NCI-H345 treated with DMSO at 0.1 percent for 48 hours (cell line): ENCODE measurements around the gene RFX5.
A peak's percentile ranks its signal among the peaks of the same experiment; 100 is the strongest.
"Not testable (repeated sequence)": the region's sequence is repeated elsewhere in the genome, so short reads cannot be mapped to it uniquely, and the experiment has no call there.

Experiments used
- DNase-seq: peaks from one replicate; lab custom pipeline; 2025; ENCODE audit not compliant: unreplicated experiment; lab: John Stamatoyannopoulos, UW

The RFX5 gene

DNA sequence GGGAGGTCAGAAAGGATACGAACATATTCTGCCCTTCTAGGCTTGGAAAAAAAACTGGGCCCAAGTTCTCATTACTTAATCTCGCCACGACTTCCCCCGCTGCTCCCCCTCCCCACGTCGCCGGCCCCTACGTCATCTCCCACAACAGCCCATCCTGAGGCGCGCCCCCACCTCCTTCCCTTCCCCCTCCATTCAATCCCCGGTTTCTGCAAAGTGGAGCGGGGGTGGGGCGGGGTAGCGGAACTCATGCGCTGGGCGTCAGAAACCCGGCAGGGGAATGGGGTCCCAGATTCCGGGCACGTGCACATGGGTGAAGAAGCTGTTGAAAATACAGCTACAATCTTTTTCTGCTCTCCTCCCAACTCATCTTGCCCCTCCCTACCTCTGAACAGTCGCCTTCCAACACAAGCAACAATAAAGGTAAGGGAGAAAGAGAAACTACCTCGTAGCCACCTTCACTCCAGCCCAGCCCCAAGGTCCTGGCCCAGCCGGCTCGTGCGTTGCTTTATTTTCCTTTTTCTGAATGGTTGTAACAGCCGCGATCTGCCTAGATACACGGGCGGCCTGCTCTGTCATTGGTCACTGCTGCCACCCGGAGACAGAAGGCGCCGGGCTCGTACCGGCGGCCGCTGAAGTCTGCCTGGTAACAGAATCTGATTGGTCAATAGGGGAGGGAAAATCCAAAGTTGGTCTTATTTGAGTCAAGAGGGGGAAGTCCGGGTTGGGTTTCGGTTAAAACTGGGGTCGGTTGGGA lies at the start of gene RFX5:
Gene RFX5 (minus strand): TSS at position 484 of the 754 bp plus-strand sequence. CDS start 932 bp downstream, outside the sequence.
- DNase-seq = peak; percentile 99

DNA sequence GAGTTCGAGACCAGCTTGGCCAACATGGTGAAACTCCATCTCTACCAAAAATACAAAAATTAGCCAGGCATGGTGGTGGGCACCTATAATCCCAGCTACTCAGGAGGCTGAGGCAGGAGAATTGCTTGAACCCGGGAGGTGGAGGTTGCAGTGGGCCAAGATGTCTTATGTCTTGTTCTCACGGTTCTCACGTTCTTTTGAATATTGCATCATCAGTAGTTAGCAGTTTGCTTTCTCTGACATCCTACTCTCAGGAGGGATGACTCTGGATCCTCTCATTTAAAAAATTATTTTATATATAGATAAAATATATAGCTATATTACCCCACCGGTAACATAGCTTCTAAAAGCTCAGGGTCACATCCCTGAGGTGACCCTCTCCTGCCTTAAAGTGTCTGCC lies 49.2 kb upstream of the RFX5 start:
- DNase-seq = not testable (repeated sequence)

DNA sequence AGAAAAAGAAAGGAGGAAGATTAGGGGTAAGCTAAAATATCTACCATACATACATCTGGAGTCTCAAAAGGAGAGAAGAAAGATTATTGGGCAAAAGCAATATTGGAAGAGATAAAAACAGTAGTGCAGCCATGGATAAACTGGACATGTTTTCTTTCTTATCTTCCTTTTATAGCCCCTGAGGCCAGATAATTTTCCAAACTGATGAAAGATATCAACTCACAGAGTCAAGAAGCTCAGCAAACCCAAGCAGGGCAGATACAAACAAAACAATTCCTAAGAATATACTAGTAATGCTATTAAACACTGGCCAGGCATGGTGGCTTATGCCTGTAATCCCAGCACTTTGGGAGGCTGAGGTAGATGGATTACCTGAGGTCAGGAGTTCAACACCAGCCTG lies 46.5 kb upstream of the RFX5 start:
- DNase-seq = no peak

DNA sequence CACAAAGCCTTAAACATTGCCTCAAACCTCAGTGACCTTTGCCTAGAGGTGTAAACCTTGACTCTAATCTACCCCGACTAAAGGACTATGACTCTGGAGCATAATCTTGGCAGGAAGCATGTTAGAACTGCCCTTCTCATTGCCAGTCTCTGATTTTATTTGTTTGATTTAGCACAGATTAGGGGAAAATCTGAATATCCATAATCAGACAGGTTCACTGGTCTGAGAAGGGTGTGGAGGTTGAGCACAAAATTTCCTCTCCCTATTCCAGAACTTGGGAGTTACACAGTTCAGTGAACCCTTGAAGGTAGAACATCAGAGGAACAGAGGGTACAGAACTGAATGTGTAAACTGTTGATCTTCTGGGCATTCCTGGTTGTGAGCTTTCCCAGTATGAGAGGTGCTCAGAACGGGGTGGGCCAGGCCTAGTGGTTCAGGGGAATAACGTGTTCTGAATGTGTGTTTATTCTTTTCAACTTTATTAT lies 44.1 kb upstream of the RFX5 start:
- no peak for DNase-seq

DNA sequence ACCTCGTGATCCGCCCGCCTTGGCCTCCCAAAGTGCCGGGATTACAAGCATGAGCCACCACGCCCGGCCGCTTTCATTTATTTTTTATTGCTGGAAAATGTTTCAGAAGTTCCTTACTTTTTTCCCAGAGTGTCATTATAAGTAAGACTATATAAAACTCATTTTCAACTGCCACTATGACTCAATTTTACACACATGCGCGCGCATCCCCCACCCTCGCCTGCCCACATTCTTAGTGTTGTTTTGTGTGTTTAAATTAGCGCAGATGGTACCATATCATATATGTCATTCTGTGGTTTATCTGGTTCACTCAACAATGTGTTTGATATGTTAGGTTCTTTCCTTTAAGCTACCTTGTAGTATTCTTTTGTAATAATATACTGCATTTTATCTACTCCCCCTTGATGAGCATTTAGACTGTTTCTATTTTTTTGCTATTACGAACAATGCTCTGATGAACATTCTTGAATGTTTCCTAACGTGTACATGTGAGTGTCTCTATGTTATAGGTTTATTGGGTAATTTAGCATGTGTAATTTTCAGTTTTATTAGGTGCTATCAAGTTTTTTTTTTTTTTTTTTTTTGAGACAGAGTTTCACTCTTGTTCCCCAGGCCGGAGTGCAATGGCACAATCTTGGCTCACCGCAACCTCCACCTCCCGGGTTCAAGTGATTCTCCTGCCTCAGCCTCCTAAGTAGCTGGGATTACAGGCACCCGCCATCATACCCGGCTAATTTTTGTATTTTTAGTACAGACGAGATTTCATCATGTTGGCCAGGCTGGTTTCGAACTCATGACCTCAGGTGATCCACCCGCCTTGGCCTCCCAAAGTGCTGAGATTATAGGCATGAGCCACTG lies 43.4 kb upstream of the RFX5 start:
- DNase-seq = not testable (repeated sequence)

DNA sequence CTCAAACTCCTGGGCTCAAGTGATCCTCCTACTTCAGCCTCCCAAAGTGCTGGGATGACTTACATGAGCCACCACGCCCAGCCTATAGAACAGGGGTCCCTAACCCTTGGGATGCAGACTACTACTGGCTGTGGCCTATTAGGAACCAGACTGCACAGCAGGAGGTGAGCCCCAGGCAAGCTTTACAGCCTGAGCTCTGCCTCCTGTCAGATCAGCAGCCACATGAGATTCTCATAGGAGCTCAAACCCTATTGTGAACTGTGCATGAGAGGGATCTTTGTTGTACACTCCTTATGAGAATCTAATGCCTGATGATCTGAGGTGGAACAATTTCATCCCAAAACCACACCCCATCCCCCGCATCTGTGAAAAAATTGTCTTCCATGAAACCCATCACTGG lies 39.0 kb upstream of the RFX5 start:
- DNase-seq = no peak

DNA sequence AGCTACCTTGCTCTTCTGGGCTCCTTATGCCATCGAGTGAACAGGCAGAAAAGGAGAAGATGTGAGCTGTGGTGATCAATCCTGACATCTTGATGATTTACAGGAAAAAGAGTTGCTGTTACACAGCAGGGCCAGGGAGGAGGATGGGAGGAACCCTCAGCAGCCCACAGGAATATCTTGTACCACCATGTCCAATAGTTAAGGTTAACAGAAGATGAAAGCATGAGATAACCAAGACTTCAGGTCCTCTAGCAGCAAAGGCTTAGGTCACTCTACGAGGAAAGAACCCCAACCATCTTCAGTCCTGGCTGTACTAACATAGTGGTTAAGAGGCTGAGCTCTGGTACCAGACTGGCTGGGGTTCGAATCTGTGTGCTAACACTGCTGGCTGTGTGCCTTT lies 37.5 kb upstream of the RFX5 start:
- no peak for DNase-seq

DNA sequence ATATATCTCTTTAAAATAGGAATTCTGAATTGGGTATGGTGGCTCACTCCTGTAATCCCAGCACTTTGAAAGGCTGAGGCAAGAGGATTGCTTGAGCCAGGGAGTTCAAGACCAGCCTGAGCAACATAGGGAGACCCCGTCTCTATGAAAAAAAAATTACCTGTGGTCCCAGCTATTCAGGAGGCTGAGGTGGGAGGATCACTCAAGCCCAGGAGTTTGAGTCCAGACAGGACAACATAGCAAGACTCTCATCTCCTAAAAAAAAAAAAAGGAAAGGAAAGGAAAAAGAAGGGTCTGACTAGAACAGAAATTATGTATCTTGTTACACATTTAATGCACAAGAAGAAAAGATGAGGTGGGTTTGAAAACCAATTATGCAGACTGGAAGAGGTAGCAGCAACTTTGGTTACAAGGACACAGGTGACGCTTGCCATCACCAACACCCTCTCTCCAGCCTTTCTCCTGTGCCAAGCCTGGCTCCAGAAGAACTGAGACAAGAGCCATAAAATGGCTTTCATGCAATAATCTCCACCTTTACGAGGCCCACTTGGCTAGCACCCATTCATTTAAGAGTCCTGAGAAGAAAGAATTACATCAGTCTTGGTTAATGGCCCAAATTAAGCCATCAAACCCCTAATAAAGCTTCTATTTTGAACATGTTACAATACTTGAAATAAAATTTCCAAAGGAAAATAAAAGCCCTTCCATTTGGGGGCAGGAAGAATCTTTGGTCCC lies 30.3 kb upstream of the RFX5 start:
- DNase-seq = no peak

DNA sequence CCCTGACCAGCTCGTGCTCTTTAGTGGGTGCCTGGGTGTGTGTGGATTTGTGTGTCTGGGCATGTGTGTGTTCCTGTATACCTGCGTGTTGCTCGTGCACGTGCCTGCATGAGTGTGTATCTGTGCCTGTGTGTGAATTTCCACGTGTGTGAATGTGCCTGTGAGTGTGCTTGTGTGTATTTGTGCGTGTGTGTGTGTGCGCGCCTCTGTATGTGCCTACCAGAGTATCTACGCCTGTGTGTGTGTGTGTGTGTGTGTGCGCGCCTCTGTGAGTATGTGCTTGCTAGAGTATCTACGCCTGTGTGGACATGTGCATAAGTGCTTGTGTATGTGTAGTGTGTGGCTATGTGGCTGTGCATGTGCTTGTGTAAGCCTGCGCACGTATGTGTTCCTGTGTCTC lies 26.1 kb upstream of the RFX5 start:
- no peak for DNase-seq

DNA sequence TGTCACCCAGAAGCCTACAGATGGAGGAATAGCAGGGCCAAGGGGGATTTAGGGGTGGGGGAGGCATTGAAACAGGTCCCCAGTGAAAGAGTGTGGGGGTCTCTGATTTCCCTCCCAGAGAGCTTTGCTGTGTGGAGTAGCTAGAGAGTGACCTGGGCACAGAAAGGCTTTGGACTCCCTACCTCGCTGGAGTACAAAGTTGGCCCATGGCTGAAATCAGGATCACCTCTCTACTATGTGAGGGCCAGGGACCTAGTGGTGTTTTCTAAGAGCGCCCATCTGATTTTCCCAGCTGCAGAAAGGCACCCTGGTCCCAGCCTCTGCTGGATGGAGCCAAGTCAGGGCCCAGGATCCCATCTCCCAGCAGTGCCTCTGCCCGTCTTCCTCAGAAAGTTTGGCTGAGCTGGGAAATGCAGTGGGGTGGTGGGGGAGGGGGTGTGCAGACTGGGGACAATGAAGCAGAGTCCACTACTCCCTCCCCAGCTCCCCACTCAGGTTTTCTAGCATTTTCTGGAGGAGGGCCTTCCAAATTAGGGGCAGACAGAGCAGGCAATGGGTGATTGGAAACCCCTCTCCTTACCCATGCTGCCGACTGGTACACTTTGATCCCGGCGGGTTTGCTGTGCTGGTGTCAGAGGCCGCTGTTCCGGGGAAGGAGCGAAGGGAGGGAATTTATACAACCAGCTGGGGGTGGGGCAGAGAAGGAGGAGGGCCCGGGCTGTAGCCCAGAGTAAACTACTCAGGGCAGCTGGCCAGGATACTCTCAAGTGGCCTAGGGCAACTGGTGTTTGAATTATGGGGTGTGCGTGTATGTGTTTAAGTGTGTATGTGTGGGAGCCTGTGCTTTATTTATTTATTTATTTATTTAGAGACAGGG lies 25.2 kb upstream of the RFX5 start, which contains the start of gene SELENBP1:
Gene SELENBP1 (minus strand): TSS at position 648 of the 877 bp plus-strand sequence. CDS start 64 bp downstream, at position 584.
- DNase-seq = peak; percentile 95

DNA sequence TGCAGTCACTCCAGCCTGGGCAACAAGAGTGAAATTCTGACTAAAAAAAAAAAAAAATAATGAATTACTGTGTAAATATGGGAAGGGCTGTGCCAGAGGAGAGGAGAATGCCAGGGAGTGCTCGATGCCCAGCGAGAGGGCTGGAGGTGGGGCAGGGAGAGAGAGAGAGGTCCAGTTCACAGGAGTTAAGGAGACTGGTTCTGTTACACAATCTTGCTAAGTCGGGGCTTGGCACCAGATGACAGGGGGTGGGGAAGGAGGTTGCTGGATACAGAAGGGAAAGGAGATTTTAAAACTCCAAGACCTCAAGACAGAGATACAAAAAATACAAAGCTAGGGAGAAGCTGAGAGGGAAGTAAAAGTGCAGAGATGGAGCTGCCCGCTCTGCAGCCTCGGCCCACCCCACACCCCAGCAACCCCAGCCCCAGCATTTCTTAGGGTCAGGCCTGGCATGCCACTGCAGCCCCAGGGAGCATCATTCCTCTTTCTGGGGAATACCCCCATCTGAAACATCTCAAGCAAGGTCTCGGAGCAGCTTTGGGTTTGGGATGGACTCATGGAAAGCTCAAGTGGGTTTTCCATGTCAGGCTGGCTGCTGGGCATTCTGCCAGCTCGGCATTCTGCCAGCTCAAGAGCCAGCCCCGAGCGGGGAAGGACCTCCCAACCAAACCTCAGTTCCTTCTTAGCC lies 24.5 kb upstream of the RFX5 start:
- DNase-seq = peak; percentile 97

DNA sequence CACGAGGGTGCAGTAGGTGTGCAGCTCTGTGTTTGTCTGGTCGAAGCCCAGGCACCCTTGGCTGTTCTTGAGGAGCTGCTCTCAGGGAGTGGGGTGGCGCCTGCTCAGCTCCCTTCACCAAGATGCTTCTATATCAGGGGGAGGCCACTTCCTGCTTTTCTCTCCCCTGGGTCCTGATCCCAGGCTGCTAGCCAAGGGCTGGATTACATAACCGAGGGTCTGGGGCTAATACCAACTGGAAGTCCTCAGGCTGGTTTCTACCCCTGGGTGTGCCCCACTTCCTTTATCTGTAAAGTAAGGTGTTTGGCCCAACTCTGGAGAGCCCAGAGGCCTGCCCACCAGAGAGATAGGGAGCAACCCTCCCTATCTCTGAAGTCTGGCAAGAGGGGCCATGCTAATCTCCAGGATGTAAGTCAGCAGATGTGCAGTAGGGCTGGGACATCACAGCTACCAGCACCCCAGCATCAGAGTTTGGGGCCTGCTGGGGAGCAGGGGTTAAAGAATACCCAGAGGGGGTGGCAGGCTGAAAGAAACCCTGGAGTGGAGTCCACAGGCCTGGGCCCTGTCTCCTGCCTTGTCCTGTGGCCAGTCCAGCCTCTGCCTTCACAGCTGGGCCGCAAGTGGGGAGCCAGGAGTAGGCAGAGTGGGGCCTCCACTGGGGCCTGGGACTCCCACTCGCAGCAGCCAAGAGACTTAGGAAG lies 23.3 kb upstream of the RFX5 start:
- DNase-seq = peak; percentile 64

DNA sequence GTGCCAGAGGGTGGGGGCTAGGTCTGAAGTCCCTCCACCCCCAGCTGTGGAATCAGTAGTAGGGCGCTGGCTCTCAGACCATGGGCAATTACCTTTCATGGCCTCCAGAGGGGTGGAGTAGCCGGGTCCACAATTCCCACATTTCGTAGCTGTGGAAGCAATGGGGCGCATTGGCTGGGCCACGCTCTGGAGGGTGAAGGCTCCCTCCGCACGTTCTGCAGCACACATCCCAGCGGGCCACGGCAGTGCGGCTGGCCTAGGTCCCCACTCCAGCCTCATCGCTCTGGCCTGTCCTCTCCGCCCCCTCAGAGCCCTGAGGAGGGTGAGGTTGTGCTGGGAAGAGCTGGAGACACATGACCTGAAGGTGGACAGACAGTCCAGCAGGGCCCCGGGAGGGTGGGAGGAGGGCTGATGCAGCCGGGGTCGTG lies 22.6 kb upstream of the RFX5 start:
- DNase-seq = no peak

DNA sequence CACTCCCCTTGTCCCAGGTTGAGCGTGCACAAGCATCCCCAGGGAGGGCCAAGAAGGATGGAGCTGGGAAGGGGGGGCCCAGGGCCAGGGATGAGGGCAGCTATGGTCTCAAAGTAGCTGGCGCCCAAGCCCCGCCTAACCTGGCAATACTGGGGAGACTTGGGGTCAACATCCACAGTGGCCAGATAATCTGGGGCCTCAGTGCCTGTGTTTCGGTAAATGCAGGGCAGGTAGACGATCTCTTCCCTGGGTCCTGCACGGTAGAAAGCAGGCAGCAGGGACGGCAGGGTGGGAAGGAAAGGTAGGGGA lies 22.2 kb upstream of the RFX5 start:
- DNase-seq = no peak

DNA sequence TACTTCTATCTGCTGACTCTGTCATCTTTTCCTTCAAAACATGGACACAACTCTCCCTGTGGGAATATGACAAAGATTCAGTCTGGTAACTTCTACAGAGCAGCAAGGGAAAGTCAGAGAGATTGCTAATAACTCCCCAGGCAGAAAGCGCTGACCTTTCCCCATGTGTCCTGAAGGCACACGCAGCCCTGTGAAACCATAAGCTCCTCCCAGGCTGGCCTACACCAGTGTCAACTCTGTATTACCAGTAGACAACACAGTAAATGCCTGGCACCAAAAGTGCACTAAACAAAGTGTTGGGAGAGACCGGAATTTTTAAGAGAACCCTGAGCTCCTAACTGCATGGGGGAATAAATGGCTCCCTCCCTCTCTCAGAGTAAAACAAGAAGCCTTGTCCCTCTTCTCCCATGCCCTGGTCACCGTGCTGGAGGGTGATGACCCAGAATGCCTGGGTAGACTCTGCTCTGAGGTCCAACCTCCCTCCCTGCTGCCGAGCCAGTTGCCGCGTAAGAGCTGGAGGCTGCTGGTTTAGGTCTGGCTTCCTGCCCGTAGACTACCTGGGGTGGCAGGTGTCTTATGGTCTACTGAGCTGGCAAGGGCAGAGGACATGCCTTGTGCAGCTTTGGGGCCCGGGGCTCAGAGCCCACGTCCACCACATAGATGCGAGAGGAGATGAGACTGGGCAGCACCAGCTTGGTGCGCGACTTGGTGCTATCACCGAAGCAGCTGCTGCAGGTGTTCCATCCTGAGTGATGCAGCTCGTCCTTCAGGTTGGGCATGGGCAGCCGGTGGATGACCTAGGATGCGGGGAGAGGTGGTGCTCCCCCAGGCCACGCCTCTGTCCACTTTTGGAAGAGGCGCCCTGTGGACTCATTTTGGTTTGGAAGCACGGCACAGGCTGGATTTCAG lies 21.6 kb upstream of the RFX5 start:
- no peak for DNase-seq

DNA sequence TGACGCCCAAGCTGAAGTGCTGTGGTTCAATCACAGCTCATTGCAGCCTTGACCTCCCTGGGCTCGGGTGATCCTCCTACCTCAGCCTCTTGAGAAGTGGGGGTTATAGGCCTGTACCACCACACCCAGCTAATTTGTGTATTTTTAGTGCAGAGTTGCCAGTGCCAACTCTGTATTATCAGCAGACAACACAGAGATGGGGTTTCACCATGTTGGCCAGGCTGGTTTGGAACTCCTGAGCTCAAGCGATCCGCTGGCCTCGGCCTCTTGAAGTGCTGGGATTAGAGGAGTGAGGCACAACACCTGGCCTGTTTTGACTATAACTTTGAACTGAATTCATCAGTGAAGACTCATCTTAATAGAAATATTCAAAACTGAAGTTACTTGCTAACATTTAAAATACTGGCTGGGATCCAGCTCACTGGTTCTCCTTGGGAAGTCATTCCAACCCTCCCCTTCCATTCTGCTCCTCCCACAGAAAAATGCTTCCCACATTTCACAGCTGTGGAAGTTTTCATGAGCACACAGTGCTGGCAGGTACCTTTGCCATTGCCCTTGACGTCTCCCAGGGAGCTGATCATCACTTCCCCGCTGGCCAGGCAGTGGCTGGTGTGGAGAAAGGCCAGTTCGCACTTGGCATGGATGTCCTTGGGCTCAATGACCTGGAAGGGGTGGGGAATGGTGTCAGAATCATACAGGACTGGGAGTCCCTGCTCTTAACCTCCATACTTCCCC lies 20.8 kb upstream of the RFX5 start:
- DNase-seq = no peak

DNA sequence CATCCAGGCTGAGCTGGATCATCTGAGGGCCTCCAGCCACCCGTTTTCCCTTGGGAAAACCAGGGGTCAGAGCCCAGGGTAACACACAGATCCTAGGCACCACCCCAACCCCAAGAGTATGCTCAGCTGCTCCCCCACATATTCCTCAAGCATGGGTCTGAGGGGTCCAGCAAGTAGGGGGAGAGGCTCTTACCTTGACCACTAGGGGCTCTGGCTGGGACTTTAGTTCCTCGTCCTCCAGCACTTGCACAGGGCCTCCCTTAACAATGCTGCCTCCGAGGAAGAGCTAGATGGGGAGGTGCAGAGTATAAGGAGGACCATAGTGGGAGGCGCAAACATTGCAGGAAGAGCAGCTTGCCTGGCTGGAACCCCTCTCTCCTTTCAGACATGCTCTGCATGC lies 17.9 kb upstream of the RFX5 start:
- no peak for DNase-seq
